HG02943 (cell line): Measurements from ENCODE around the gene BCL2.
A peak's percentile ranks its signal among the peaks of the same experiment; 100 is the strongest.

Experiments
- ATAC-seq: cut with Tn5 transposase; IDR thresholded peaks from one replicate; pipeline ENCODE4 v1.9.1; 2021; ENCODE audit warnings: mild to moderate bottlenecking, low read depth, moderate library complexity; ENCODE audit not compliant: unreplicated experiment

The BCL2 gene

DNA sequence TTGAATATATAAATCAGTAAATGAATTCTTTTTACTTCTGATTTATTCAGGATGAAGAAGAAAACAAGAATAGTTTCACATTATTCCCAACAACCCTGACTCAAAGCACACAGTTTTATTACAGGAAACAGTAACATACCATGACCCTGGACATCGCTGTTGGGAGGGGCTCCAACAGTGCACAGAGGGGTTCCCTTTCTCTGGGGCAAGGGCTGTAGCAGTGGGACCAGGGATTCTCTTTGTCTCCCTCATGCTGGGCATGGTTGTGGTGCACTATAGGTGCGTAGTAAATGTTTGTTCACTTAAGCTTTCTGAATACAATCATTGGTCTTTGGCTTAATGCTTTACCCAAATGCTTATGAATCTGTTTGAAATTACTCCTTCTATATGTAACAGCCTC is 189.4 kb downstream of the BCL2 start:
- no peak for ATAC-seq

DNA sequence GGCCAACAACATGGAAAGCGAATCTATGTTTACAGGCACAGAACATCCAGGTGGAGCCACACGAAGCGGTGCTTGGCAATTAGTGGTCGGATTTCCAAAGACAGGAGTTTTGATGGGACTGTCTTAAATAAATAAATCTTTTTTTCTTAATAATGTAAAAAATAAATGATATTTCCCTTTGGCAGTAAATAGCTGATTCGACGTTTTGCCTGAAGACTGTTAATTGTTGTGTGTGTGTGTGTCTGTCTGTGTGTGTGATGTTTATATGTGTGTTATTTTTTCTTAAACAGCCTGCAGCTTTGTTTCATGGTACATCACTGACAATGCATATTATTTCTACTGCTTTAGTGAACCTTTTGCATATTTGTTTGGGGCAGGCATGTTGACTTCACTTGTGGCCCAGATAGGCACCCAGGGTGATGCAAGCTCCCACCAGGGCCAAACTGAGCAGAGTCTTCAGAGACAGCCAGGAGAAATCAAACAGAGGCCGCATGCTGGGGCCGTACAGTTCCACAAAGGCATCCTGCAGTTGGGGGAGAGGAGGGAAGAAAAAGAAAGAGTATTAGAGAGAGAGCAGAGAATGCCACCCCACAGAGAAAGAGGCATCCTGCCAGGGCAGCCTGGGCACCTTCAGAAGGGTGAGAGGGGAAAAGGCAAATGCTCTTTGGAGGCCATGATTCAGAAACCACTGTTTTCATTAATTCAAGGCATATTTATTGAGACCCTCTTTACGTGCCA is 191.2 kb downstream of the BCL2 start:
- no peak for ATAC-seq

DNA sequence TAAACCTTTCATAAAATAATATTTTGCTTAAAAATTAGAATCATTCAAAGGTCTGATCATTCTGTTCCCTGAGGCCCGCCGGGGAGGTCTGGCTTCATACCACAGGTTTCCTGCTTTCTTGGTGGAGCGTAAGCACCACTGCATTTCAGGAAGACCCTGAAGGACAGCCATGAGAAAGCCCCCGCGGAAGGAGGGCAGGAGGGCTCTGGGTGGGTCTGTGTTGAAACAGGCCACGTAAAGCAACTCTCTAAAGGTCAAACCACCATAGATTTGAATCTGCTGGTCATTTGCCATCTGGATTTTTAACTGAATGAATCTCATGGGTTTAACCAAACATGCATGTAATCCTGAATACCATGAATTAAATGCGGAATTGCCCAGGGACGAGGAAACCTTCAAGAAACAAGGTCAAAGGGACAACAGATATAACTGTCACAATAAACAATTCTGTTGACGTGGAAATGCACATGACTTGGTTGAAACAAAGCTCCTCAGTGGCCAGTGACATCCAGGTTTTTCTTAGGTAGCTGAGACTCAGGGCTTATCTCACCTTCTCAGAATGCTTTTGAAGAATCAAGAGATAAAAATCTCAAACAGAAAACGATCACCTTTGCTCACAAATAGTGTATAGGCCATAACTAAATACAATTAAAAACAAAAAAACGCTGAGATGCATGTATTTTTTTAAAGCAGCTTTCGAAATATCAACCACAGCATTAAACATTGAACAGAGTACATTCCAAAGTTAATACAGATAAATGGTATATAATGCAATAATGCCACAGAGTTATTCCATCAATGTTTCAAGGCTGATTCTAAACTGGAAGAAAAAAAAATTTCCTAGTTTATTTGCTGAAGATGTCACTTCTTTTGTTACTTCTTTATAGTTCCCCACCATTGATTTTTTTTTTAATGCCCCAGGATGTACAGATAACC is 193.2 kb downstream of the BCL2 start:
- no peak for ATAC-seq

DNA sequence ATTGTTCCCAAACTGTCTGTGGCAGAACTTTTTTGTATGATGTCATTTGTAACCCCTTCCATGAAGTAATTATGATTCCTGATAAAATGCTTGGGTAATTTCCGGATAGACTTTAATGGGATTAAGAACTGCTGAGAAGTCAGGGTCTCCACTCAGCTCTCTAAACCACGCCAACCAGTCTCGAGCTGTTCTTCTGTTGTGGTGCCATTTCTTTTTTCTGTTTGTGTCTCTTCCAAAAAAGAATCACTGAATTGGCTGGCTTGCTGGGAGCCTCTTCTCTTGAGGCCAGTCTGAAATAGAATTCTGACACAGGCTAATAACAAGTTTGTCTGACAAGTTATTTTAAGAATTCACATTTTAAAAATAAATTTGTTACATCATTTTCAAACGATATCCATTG is 198.9 kb downstream of the BCL2 start:
- ATAC-seq, result no peak

DNA sequence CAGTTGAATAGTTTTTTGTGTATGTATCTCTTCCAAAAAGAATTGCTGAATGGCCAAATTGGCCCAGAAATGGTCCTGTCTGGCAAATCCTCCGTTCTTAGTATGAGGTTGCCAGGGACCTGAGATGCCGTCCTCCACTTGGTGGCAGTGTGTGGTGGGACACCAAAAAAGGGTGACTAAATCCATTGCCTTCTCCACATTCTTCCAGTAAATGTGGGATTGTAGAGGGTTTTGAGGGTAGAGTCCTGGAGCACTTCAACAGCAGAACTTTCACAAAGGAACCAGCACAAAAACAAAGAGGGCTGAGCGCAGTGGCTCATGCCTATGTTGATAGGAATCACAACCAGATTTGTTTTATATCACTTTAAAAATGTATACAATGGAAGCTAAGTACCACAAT is 199.9 kb downstream of the BCL2 start:
- no peak for ATAC-seq

DNA sequence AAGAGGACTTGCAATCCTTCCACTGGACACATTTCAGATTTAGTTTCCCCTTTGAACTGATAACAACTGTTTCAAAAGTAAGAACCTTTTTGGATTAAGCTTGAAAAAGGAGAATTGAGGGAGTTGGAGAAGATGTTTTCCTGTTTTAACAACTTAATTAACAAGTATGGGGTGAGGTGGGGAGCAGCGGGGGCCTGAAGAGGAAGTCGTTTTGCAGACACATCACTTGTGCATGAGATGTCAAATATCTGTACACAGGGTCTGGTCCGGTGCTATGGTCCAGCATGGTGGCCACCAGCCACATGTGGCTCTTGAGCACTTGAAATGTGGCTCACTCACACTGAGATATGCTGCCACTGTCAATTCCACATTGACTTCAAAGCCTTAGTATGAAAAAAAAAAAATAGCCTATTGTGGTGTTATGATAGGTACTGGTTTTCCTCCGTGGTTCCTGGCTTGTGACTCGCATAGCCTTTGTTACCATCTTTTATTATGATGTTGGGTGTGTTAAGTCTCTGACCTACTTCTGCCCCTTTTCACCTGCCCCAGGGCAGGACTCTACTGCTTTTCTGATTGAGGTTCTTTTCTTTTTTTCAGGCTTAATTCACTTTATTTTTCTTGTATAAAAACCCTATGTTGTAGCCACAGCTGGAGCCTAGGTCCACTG is 205.5 kb downstream of the BCL2 start:
- ATAC-seq, result no peak

DNA sequence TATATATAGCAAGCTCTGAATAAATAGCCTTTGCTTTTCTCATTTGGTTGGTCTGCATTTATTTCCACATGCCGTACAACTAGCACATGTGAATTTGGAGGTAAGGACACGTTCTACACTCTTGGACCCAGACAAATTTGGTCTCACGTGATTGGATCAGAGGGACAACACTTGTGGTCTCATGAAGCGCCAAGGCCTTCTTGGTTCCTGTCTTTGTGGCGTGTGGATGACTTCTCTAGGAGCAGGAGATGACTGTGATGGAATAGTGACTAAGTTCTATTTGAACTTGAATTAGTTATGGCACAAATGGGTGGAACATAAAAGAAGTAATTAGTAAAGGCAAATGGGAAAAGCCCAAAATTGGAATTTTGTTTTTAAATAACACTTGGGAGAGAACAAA is 206.9 kb downstream of the BCL2 start:
- ATAC-seq, result no peak

DNA sequence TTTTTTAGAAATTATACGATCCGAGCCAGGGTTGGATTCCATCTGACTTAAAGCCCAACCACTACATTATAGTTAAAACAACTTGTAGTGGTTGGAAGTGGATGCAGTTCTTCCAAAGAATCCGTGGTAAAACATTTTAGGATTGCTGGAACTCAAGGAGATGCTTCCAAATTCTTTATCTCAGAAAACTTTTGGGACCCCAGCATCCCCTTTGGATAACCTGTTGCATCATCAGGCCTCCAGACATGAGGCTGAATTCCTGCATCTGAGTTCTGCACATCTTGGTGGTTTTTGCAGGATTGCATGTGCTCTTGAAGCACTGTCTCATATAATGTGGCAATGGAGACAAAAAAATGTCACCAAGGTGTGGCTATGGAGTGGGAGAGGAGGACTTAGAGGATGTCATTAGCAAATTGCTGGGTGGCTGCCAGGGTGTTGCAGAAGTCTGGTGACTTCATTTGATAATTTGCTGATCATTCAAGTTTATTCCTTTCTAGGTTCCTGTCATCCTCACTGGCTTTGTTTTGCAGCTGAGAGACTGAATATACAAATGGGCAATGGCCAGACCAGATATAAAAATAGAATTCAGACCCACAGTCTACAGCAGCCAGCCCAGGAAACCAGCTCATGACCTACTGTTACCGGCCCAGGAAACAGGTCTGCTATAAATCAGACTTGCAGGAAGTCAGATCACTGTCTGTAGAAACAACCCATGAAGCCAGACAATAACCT is 207.7 kb downstream of the BCL2 start:
- ATAC-seq, result peak; percentile 60

DNA sequence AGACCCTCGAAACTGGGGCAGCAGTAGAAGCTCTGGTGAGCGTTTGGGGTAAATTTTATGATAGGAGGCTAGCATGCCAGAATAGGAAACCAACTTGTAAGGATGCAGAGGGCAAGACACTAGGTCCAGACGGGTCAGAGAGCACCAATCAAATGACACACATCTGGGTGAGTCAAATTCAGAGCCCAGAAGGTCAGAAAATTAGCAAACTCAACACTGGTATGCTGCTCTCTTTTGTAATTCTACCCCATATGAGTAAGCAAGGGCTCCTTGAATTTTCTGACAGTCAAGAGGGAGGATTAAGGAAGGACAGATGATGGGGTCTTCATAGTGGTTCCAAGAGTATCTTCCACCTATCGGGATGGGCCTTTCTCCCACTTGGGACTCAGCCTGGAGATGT is 209.8 kb downstream of the BCL2 start:
- no peak for ATAC-seq

DNA sequence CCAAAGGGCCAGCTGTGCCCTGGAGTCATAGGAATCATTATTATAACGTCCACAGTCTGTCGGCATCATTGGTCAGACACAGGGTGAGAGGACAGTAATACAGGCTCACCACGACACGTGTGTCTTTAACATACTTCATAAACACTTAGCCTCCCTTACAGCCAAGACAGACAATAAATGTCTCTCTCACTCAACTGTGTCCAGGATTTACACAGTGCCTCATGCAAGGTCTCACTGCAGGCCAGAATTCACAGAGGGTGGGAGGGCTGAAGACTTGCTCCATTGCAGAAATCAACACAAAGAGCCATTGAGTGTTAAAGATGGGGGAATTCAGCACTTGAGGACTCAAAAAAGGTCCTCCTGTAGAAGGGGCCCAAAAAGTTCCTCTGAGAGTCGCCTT is 210.5 kb downstream of the BCL2 start:
- no peak for ATAC-seq

DNA sequence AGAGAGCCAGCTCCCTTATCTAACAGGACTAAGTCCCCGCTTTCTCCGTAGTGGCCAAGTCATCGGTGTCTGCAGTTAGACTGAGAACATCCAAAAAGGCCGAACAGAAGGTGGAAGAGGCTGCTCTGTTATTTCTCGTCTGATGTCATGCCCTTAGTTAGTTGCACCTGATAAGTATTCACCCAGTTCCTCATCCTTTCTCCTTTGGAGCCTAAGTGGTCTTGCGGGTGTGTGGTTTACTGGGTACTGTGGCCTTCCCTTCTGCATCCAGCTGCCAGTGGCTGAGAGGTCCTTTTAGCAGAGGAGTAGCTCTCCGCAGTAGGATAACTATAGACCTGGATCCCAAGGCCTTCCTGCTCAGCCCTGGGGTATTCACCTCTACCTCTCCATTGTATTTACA is 211.6 kb downstream of the BCL2 start:
- ATAC-seq, result no peak

DNA sequence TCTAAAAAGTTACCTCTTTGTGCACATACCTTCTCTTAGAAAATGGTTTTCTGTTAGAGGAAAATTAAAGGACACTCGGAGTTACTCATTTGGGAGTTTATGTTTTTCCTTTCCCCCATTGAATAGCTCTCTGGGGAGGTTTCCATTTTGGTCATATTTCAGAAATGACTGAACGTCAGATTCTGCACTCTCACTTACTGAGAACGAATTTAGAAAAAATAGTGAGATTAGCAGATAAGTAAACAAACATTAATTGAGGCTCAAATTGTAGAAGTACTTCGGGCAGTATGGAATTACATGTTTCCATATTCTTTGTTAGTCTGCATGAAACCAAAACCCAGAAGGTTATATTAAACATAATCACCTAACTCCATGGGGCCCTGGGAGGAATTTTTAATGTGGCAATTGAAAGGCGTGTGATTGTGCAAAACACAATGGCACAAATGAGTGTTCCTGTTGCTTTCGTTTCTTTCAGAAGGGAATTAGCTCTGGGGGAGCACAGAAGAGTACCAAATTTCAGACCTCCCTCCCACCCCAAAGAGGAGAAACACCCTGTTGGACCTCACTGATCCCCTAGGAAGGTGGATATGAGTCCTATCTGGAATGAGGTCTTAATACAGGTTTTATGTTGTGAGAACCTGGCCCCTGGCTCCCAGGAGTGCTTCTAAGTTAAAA is 212.3 kb downstream of the BCL2 start:
- peak; percentile 23 for ATAC-seq

DNA sequence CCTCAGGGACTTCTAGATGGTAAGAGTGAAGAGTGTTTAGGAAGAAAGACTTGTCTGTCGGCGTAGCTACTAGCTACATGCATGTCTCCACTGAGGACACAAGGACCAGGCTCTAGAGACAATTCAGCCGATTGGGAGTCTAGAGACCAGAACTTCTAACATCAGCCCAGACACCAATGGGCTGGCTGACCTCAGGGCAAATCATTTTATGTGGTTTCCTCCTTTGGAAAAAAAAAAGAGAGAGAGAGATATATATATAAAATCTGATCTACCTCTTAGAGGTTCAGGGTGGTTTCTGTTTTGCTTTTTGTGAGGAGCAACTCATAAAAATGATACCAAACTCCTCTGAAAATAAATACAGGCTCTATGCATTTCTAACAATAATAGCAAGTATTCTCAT is 212.8 kb downstream of the BCL2 start:
- peak; percentile 18 for ATAC-seq

DNA sequence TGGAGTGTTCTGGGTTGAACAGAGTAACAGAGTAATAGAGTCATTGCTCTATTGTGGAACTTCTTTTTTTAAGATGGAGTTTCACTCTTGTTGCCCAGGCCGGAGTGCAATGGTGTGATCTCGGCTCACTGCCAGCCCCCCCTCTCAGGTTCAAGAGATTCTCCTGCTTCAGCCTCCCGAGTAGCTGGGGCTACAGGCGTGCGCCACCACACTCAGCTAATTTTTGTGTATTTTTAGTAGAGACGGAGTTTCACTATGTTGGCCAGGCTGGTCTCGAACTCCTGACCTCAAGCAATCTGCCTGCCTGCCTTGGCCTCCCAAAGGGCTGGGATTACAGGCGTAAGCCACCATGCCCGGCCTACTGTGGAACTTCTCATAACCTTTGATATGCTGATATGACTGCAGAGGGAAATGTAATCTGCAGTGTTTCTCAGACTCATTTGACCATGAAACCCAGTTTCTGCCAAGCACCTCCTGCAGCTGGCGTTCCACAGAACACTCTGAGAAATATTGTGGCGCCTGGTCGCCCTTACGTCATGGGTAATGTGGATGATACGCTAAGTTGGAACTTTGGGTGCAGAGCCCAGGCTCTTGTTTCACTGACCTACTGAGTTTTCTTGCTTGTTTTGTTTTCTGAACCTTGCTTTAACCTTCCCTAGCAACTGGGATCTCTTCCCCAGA is 213.8 kb downstream of the BCL2 start:
- ATAC-seq, result peak; percentile 74

DNA sequence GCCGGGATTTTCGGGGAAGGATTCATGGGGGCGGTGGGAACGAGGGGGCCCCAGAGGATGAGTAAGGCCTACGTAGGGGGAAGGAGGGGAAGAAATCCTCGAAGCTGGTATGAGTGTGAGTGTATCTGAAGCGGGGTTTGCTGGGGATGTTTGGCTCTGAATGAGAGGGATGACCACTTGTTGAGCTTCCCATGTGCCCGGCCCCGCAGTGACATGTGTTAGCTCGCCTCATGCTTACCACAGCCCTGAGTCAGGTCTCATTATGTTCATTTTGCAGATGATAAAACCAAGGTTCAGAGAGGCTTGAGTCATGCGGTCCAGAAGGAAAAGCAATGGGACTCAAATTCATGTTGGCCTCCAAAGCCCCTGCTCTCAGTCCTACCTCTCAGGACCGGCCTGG is 214.7 kb downstream of the BCL2 start:
- ATAC-seq, result no peak

DNA sequence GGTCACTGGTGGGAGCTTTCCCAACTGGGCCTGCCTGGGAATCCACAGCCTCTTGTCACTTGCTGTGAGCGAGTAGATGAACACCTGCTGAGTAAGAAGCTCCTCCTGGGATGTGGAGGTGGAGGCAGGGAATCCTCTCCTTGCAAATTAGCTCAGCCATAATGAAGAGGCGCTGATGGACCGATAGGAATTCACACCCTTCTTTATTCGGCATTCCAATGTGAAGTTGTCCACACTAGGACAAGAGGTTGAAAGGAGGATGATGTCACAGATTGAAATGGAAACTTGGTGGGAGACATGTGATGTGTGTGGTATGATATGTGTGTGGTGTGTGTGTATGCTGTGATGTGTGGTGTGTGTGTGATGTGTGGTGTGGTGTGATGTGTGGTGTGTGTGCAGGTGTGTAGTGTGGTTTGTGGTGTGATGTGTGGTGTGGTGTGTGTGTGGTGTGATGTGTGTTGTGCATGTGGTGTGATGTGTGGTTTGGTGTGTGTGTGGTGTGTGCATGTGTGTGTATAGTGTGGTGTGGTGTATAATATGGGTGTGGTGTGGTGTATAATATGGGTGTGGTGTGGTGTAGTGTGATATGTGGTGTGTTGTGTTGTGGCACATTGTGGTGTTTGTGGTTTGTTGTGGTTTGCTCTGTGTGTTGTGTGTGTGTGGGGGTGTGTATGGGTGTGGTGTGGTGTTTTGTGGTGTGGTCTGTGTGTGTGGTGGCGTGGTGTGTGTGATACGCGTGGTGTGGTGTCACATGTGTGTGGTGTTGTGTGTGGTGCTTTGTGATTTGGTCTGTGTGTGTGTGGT is 216.4 kb downstream of the BCL2 start:
- no peak for ATAC-seq

DNA sequence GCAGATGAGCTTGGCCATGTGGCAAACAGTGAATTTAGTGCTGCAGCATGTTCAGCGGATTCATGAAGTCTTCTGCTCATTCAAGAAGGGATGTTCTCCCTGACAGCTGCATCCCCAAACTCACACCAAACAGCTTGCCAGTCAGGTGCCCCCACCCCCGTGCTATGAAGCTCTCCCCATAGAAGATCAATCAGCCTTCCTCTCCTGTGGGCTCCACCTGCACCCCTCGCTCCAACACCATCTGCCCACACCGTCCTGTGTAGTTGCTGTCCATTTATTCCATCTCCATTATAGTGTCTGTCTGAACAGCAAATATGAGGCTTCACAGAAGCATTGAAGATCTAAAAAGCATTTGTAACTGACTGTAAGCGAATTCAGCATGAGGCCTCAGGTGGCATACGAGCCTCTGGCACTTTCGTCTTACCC is 218.9 kb downstream of the BCL2 start:
- ATAC-seq, result no peak

DNA sequence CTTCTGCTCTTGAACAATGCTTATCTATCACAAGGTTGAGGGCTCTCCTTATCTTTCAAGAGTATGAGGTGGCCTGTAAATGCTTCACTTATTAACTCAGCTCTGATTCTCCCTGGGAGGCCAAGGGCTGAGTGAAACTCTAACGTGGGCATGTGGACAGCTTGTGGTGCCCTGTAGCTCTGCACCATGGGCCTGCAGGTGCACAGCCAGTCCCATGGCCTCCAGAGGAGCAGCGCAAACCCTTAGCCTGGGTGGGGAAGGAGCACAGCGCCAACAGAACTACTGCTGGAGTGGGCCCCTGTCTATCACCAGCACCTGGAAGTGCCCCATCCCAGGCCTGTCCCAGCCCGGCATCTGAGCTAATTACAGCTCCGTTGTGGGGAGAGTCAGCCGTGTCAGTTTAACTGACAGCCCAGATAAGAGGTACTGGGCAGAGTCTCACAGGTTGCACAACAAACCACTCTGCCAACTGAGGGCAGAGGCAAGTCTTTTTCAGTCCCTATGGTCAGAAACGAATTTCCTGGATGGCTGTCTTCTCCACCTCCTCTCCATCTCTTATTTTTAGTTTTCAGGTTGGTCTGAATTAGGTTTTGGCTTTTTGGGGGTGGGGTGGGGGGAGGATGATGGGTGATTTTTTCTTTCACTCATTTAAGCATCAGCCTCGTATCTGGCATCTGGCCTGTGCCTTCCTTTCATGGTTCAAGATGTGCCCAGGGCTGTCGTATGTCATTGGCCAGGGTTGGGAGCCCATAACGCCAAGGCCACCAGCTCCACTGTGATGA is 219.5 kb downstream of the BCL2 start:
- peak; percentile 86 for ATAC-seq
